DOHH2 (cell line): Measurements from ENCODE around the gene KCNH1.

Experiments
- H3F3A ChIP-seq: fragments of 200-600 bp; sonication (generic), shearing (Covaris generic); 2 replicates; pipeline ENCODE4 v1.6.0; 2016; ENCODE audit warnings: antibody characterized with exemption, mild to moderate bottlenecking; ENCODE audit not compliant: control insufficient read depth, insufficient read depth
- H3K27ac ChIP-seq: fragments of 200-600 bp; sonication (generic); 2 replicates; pipeline ENCODE4 v1.5.1; 2014; ENCODE audit warnings: low read depth, mild to moderate bottlenecking, low read length, moderate library complexity
- H3K27me3 ChIP-seq: fragments of 200-600 bp; sonication (generic); 2 replicates; pipeline ENCODE4 v1.6.1; 2014; ENCODE audit warnings: mild to moderate bottlenecking, low read length, mixed read lengths; ENCODE audit not compliant: control insufficient read depth
- H3K36me3 ChIP-seq: fragments of 200-600 bp; sonication (generic); 2 replicates; pipeline ENCODE4 v1.6.1; 2014; ENCODE audit warnings: mild to moderate bottlenecking, low read length, moderate library complexity, mixed read lengths; ENCODE audit not compliant: control insufficient read depth
- H3K4me1 ChIP-seq: fragments of 200-600 bp; sonication (generic); 2 replicates; pipeline ENCODE4 v1.6.1; 2014; ENCODE audit warnings: mild to moderate bottlenecking, low read length, mixed read lengths; ENCODE audit not compliant: control insufficient read depth
- H3K4me2 ChIP-seq: fragments of 200-600 bp; sonication (generic); 2 replicates; pipeline ENCODE4 v1.6.0; 2014; ENCODE audit warnings: mild to moderate bottlenecking, low read length, moderate library complexity
- H3K4me3 ChIP-seq: fragments of 200-600 bp; sonication (generic); 2 replicates; pipeline ENCODE4 v1.5.1; 2014; ENCODE audit warnings: mild to moderate bottlenecking, low read length, mixed read lengths
- H3K79me2 ChIP-seq: fragments of 200-600 bp; sonication (generic); 2 replicates; pipeline ENCODE4 v1.6.1; 2014; ENCODE audit warnings: mild to moderate bottlenecking, low read length, mixed read lengths; ENCODE audit not compliant: control insufficient read depth
- H3K9me2 ChIP-seq: fragments of 200-600 bp; sonication (generic); replicated peaks from 2 replicates; pipeline ENCODE4 v1.6.1; 2014; ENCODE audit warnings: mild to moderate bottlenecking, low read length, mixed read lengths; ENCODE audit not compliant: control insufficient read depth
- H3K9me3 ChIP-seq: fragments of 200-600 bp; sonication (generic); 2 replicates; pipeline ENCODE4 v1.6.1; 2014; ENCODE audit warnings: antibody characterized with exemption, low read length, mixed read lengths; ENCODE audit not compliant: control insufficient read depth, insufficient read depth
- H4K20me1 ChIP-seq: fragments of 200-600 bp; sonication (generic); 2 replicates; pipeline ENCODE4 v1.6.0; 2014; ENCODE audit warnings: low read depth, mild to moderate bottlenecking, antibody characterized with exemption, low read length, moderate library complexity; ENCODE audit not compliant: control insufficient read depth, insufficient read depth
- CTCF ChIP-seq: fragments of 200-600 bp; sonication (generic); IDR thresholded peaks from one replicate; pipeline ENCODE4 v1.5.1; 2014; ENCODE audit warnings: antibody characterized with exemption, mild to moderate bottlenecking, low read depth, low read length; ENCODE audit not compliant: poor library complexity, severe bottlenecking
- EZH2phosphoT487 ChIP-seq: fragments of 200-600 bp; sonication (generic); IDR thresholded peaks from 2 replicates; pipeline ENCODE4 v1.6.1; 2017; ENCODE audit warnings: borderline replicate concordance, mild to moderate bottlenecking, antibody characterized with exemption, low read length, moderate library complexity, mixed read lengths

KCNH1 gene

DNA sequence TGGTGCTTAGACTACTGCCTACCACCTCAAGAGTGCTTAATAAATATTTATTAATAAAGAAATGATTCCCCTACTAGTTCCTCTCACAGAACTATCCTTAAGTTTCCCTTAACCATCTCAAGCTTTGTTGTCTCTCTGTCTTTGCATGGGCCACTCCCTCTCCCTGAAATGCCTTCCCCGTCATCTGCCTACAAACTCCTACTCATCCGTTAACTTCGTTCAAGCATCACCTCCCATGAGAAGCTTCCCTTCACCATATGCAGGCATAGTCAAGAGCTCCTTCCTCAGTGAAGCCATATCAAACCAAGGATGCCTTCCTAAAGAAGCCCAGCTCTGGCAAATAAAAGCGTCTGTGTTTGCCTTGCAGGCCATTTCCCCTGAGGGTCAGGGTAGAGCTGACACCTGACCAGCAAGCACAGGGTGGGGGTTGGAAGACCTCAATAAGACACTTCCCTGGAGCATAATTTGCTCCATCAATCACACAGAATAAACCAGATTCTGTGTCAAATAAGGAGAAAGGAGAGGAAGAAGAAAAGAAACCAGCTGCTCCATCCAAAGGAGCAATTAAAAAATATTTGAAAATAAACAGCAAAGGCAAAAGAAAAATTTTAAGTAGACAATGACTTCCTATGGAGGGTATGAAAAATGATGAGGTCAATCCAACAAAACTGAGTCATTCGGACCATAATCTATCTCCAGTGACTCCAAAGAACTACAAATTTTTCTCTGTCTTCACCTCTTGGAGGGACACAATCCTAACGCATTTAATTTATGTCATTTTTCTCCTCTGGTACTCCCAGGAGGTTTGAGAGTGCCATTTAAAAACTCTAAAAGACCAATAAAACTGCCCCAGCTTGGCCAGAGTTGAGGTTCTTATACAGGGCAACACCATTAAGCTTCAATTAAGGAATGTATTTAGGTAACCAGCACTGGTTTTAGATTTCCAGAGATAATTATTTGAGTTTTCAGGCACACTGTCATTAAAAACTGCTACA is 303.6 kb downstream of the KCNH1 start:
- Histone ChIP-seq H3K79me2 (no peaks in the 10 kb centered on the region), H3K9me3 (no peaks in the 10 kb centered on the region), H4K20me1 (no peaks in the 10 kb centered on the region), H3F3A (no peaks in the 10 kb centered on the region), H3K4me2 (no peak overlapping the region), H3K4me1 (no peaks in the 10 kb centered on the region), H3K4me3 (no peak overlapping the region), H3K36me3 (no peaks in the 10 kb centered on the region), H3K27ac (no peak overlapping the region), H3K9me2 (no peaks in the 10 kb centered on the region), H3K27me3 (no peaks in the 10 kb centered on the region)
- TF ChIP-seq EZH2phosphoT487 = no peak
- no peak for TF ChIP-seq CTCF

DNA sequence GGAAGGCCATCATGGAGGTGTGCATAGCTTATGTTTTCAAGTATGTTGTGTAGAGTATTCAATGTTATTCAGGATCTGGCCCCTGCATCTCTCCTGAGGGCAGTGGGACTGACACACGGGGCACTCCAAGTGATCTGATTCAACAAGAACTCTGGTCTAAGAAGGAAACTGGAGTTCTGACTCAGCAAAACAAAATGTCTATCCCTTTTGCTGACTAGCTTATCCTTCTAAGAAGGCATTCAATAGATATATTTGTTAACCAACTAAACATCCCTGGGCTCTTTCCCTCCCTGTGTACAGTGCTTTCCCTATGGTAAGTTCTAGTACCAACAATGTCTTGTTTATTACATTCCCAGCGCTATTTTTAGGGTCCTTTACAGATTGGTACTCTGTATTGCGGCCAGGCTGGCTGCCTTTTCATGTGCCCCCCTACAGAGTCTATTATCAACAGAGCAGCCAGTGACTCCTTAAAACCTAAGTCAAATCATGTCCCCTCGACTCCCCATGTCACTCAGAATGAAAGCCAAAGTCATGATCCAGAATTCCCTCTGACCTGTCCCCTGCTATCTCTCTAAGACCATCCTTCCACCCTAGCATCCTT is 304.9 kb downstream of the KCNH1 start:
- Histone ChIP-seq H3K79me2 (no peaks in the 10 kb centered on the region), H3K4me2 (no peak overlapping the region), H3K4me1 (no peaks in the 10 kb centered on the region), H3K27me3 (no peaks in the 10 kb centered on the region), H3K4me3 (no peak overlapping the region), H3F3A (no peaks in the 10 kb centered on the region), H3K27ac (no peak overlapping the region), H3K36me3 (no peaks in the 10 kb centered on the region), H3K9me3 (no peaks in the 10 kb centered on the region), H3K9me2 (no peaks in the 10 kb centered on the region), H4K20me1 (no peaks in the 10 kb centered on the region)
- TF ChIP-seq CTCF (no peak), EZH2phosphoT487 (no peak)

- no peaks in the 10 kb centered on the region for H3K36me3 ChIP-seq
- no peak overlapping the region for H3K4me2 ChIP-seq
- no peaks in the 10 kb centered on the region for H4K20me1 ChIP-seq
- no peak for TF ChIP-seq CTCF
- TF ChIP-seq EZH2phosphoT487 = no peak
- no peaks in the 10 kb centered on the region for H3K79me2 ChIP-seq
- no peaks in the 10 kb centered on the region for H3K9me2 ChIP-seq
- no peak overlapping the region for H3K4me3 ChIP-seq
- no peaks in the 10 kb centered on the region for H3K27me3 ChIP-seq
- H3F3A ChIP-seq = no peaks in the 10 kb centered on the region
- no peaks in the 10 kb centered on the region for H3K4me1 ChIP-seq
- no peak overlapping the region for H3K27ac ChIP-seq
- H3K9me3 ChIP-seq = no peaks in the 10 kb centered on the region
These were observed 306.5 kb downstream of the KCNH1 start for GRCh38 chr1:210827481-210827880.
